DND-41 (cell line): ENCODE data around the gene CYTL1.

Experiments
- EZH2 ChIP-seq: IDR thresholded peaks from 3 replicates; pipeline ENCODE4 v1.6.1; 2012; ENCODE audit warnings: borderline replicate concordance, low read depth, mild to moderate bottlenecking, moderate library complexity, low read length, inconsistent platforms; ENCODE audit not compliant: severe bottlenecking
- TF ChIP-seq, protein P1 (sequence below): IDR thresholded peaks from 2 replicates; pipeline ENCODE4 v1.5.1; 2012; ENCODE audit warnings: borderline replicate concordance, low read length, moderate library complexity, mild to moderate bottlenecking; ENCODE audit not compliant: poor library complexity, severe bottlenecking; ENCODE audit errors: extremely low read depth

DNA sequence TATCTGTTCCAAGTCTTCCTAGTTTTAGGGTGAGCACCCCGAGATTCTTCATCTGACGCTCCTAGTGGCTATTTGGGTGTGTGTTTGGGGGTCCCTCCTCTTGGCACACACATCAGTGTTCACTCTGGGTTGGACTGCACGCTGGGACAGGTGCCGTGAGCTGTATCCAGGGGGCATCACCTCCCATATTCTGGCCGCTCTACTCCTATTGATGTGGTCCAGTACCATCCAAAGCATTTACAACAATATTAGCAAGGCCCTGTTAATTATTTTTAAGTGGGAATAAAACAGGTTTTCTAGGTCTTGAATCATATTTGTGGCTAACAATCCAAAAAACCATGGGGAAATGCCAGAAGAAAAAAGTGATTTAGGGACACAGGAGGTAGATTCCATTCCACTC, 26.4 kb downstream of the CYTL1 start:
- TF ChIP-seq, protein P1, sequence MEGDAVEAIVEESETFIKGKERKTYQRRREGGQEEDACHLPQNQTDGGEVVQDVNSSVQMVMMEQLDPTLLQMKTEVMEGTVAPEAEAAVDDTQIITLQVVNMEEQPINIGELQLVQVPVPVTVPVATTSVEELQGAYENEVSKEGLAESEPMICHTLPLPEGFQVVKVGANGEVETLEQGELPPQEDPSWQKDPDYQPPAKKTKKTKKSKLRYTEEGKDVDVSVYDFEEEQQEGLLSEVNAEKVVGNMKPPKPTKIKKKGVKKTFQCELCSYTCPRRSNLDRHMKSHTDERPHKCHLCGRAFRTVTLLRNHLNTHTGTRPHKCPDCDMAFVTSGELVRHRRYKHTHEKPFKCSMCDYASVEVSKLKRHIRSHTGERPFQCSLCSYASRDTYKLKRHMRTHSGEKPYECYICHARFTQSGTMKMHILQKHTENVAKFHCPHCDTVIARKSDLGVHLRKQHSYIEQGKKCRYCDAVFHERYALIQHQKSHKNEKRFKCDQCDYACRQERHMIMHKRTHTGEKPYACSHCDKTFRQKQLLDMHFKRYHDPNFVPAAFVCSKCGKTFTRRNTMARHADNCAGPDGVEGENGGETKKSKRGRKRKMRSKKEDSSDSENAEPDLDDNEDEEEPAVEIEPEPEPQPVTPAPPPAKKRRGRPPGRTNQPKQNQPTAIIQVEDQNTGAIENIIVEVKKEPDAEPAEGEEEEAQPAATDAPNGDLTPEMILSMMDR, result no peak
- TF ChIP-seq EZH2, result no peak
